NCI-H748 (cell line): Measurements from ENCODE around the gene NPAS3.
A peak's percentile ranks its signal among the peaks of the same experiment; 100 is the strongest.

Experiments used
- DNase-seq: peaks from one replicate; lab custom pipeline; 2025; ENCODE audit not compliant: unreplicated experiment; lab: John Stamatoyannopoulos, UW

Gene NPAS3

GRCh38 chr14:32938719-32939253 is at the start of gene NPAS3:
TSS of gene NPAS3 (plus strand) at chr14:32938879.
- peak; percentile 60 for DNase-seq

- DNase-seq: peak; percentile 38
These were observed 41.5 kb upstream of the NPAS3 start for GRCh38 chr14:32896979-32897697.

- DNase-seq: no peak
These were observed 41.0 kb upstream of the NPAS3 start for GRCh38 chr14:32897698-32898064.

GRCh38 chr14:32898876-32899275 is 39.8 kb upstream of the NPAS3 start:
- no peak for DNase-seq

GRCh38 chr14:32900547-32900946 is 38.1 kb upstream of the NPAS3 start:
- DNase-seq: no peak

GRCh38 chr14:32905013-32905412 is 33.7 kb upstream of the NPAS3 start:
- no peak for DNase-seq

GRCh38 chr14:32906672-32907071 is 32.0 kb upstream of the NPAS3 start:
- no peak for DNase-seq

GRCh38 chr14:32908196-32909084 is 30.2 kb upstream of the NPAS3 start:
- no peak for DNase-seq

GRCh38 chr14:32913725-32914124 is 25.0 kb upstream of the NPAS3 start:
- no peak for DNase-seq

- DNase-seq: no peak
These were observed 24.3 kb upstream of the NPAS3 start for GRCh38 chr14:32914391-32914790.

- DNase-seq: no peak
These were observed 17.9 kb upstream of the NPAS3 start for GRCh38 chr14:32920696-32921276.

GRCh38 chr14:32925439-32925838 is 13.2 kb upstream of the NPAS3 start:
- DNase-seq: no peak

GRCh38 chr14:32932302-32932913 is 6.3 kb upstream of the NPAS3 start:
- no peak for DNase-seq

GRCh38 chr14:32932914-32933628 is 5.6 kb upstream of the NPAS3 start:
- DNase-seq: no peak

- peak; percentile 36 for DNase-seq
These were observed 5.0 kb upstream of the NPAS3 start for GRCh38 chr14:32933629-32934072.

- DNase-seq: peak; percentile 79
These were observed 4.4 kb upstream of the NPAS3 start for GRCh38 chr14:32934073-32934880.

GRCh38 chr14:32934881-32935633 is 3.6 kb upstream of the NPAS3 start:
- peak; percentile 51 for DNase-seq

GRCh38 chr14:32939254-32940065 is 781 bp downstream of the NPAS3 start:
- DNase-seq: peak; percentile 83
